GM18502 (cell line): ENCODE data around the gene PLPPR4.
"Not testable (repeated sequence)": the region's sequence is repeated elsewhere in the genome, so short reads cannot be mapped to it uniquely, and the experiment has no call there.

ENCODE experiments used
- ATAC-seq: cut with Tn5 transposase; IDR thresholded peaks from one replicate; pipeline ENCODE4 v1.9.1; 2021; ENCODE audit warnings: mild to moderate bottlenecking; ENCODE audit not compliant: unreplicated experiment, poor library complexity

PLPPR4 gene

DNA sequence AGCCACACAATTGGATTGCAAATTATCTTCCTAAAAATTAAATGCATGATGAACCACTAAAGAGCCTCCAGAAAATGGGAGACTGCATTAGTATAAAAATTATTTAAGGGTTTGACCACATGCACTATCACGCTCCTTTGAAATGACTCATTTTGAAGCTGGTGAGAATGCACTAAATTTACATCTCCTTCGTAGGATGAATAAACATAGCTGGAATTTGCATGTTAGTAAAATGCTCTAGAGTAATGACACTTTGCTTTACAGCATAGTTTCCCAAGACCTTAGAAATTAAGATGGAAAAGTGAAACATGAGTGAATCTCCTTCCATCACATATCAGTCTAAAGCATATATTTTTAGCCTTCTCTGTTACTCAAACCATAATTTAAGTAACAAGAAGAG is 2.4 kb downstream of the PLPPR4 start:
- ATAC-seq = no peak

GRCh38 chr1:99268021-99268420 is 3.7 kb downstream of the PLPPR4 start:
- ATAC-seq = no peak

DNA sequence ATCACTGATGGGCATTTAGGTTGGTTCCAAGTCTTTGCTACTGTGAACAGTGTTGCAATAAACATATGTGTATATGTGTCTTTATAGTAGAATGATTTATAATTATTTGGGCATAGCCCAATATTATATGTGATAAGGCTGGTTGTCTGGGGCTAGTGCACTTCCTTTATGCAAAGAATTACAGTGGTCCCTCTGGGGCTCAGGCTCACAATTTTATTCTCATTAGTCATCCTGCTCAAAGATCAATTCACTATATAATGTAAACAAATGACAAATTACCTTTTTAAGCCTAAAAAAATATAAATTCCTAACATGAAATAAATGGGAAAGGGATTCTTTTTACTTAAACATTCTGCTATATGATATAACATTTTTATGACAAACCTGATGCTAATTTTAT is 5.0 kb downstream of the PLPPR4 start:
- ATAC-seq = no peak

DNA sequence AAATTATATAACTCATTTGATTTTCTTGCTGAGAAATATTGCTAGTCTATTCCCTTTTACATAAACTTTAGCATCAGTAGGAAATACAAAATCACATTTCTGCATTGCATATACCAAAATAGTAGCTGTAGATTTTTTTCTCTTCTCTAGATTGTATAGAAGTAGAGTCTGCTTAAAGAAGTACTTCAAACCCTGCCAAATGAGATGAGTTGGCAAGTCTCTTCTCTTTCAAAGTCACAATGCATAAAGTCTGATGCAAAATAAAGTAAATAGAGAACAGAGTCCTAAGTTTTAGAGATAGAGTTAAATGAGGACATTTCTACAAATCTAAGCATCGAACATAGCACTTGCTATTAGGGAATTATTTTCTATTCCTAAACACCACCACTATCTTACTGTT is 6.4 kb downstream of the PLPPR4 start:
- no peak for ATAC-seq

DNA sequence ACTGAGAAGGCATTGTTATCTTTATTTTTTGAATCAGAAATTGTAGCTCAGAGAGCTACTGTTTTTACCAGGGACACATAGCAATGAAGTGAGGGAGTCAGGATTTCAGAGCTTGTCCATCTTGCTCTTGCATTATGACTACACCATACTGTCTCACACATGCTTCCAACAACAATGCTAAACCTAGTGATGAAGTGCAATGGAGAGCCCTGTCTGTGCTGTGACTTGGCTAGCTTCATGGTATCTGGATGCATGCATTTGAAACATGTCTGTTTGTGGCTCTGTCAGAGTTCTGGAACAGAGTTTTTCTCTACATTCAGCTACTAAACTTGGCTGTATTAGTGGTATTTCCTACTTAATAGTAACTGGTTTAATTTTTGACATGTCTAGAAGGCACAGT is 7.0 kb downstream of the PLPPR4 start:
- no peak for ATAC-seq

DNA sequence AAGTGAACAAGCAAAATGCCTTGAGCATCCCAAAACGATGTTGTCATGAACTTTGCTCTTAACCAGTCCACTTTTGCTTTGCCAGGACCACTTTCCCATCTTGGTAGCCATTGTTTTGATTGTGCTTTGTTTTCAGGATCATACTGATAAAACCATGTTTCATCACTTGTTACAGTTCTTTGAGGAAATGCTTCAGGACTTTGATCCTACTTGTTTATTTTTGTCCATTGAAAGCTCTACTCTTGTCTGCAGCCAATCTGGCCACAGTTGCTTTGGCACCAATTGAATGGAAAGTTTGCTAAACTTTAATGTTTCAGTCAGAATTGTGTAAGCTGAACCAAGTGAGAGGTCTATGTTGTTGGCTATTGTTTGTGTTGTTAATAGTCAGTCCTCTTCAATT is 12.8 kb downstream of the PLPPR4 start:
- no peak for ATAC-seq

GRCh38 chr1:99279525-99279924 is 15.2 kb downstream of the PLPPR4 start:
- no peak for ATAC-seq

DNA sequence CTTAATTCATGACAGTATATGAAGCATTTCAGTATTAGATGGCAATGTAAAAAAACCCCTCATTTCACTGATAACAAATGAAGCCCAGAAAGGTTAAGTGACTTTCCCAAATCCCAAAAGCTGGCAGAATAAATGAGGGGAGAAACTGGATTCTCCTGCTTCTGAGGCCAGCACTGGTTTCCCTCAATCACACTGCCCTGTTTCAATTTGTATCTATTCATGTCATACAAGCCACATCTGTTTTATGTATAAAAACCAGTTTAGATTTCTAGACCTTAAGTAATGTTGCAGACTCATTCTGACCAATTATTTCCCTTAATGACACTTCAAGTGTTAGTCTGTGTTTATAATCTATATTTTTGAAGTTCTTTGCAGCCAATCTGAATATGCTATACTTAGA is 16.8 kb downstream of the PLPPR4 start:
- no peak for ATAC-seq

- ATAC-seq = no peak
Measured at GRCh38 chr1:99282536-99282935, 18.2 kb downstream of the PLPPR4 start.

DNA sequence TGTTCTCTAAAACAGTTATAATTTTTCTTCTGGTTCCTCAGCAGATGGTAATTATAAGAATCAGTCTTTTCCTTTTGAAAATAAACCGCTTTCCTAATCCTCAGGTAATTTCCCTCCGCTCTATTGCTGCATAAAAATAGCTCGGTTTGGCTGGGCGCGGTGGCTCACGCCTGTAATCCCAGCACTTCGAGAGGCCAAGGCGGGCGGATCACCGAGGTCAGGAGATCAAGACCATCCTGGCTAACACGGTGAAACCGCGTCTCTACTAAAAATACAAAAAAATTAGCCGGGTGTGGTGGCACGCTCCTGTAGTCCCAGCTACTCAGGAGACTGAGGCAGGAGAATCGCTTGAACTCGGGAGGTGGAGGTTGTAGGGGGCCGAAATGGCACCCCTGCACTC is 19.2 kb downstream of the PLPPR4 start:
- not testable (repeated sequence) for ATAC-seq

GRCh38 chr1:99292886-99293285 is 28.6 kb downstream of the PLPPR4 start:
- ATAC-seq = no peak

GRCh38 chr1:99297923-99298322 is 33.6 kb downstream of the PLPPR4 start:
- no peak for ATAC-seq

- ATAC-seq = no peak
Measured at GRCh38 chr1:99304725-99305282, 40.5 kb downstream of the PLPPR4 start.

DNA sequence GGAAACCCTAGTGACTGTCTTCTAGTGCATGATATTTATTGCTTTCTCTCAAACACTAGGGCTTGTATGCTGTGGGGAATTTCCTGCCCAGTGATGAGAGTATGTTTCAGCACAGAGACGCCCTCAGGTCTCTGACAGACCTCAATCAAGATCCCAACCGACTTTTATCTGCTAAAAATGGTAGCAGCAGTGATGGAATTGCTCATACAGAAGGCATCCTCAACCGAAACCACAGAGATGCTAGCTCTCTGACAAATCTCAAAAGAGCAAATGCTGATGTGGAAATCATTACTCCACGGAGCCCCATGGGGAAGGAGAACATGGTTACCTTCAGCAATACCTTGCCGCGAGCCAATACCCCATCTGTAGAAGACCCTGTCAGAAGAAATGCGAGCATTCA is 41.3 kb downstream of the PLPPR4 start:
- ATAC-seq = no peak

GRCh38 chr1:99306056-99306455 is 41.8 kb downstream of the PLPPR4 start:
- ATAC-seq = no peak

DNA sequence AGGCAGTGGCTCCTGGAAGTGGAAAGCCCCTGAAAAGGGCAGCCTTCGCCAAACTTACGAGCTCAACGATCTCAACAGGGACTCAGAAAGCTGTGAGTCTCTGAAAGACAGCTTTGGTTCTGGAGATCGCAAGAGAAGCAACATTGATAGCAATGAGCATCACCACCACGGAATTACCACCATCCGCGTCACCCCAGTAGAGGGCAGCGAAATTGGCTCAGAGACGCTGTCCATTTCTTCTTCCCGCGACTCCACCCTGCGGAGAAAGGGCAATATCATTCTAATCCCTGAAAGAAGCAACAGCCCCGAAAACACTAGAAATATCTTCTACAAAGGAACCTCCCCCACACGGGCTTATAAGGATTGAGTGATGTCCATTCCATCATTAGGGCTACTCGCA is 42.4 kb downstream of the PLPPR4 start:
- ATAC-seq = no peak

DNA sequence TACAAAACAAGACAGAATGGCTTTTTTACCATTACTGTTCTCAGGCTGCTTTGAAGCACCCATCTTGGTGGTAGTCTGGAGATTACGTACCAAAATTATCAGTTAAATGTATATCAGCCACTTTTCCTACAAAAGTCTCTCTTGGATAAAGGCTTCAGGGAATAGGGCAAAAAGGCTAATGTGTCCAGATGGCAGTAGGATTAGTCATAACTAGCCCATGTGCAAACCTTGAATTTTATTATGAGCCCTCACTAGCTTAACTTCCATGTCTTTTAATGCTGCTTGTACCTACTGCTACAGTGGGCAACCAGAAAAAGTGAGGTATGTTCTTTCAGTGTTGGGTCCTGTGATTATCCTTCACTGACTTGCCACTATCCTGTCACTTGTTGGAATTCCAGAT is 51.0 kb downstream of the PLPPR4 start:
- ATAC-seq = no peak

GRCh38 chr1:99326215-99326949 is 62.1 kb downstream of the PLPPR4 start:
- ATAC-seq = no peak

DNA sequence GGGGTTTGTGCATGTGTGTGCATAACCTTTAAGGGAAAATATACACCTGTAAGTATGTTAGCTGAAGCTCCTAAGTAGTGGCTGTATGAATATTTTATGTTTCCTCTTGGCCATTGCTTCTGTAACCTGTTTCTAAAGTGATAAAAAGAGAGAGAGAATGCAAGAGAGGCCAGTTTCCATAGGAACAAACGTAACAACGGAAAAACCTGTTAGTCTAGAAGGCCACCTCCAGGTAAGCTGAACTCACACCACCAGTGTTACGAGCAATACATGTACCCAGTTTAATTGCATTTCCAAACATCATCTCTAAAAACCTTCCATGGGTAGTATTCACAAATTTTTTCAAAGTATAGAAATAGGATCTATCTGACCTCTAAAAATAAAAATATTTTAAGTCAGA is 63.1 kb downstream of the PLPPR4 start:
- ATAC-seq = no peak

- ATAC-seq = no peak
Measured at GRCh38 chr1:99328171-99328570, 63.9 kb downstream of the PLPPR4 start.

GRCh38 chr1:99331083-99331482 is 66.8 kb downstream of the PLPPR4 start:
- ATAC-seq = no peak

- ATAC-seq = no peak
Measured at GRCh38 chr1:99331636-99332035, 67.3 kb downstream of the PLPPR4 start.
